Fibroblast of the conjunctiva (primary cell): ENCODE results near the gene ZNF514.
"Not testable (repeated sequence)": the region's sequence is repeated elsewhere in the genome, so short reads cannot be mapped to it uniquely, and the experiment has no call there.

ENCODE experiments used
- DNase-seq: peaks from one replicate; pipeline ENCODE4 v3.0.0-alpha.2; 2010; ENCODE audit warnings: low read depth

ZNF514 gene

GRCh38 chr2:95138702-95139101 is 20.9 kb downstream of the ZNF514 start:
- no peak for DNase-seq

GRCh38 chr2:95122197-95122551 is 37.5 kb downstream of the ZNF514 start:
- DNase-seq = no peak

- DNase-seq = peak; percentile 14
Observed at GRCh38 chr2:95121407-95122196, 38.0 kb downstream of the ZNF514 start, which contains the start of gene MRPS5. TSS of gene MRPS5 (minus strand) at chr2:95121808. CDS start at chr2:95121791, 17 bp downstream.

GRCh38 chr2:95121093-95121406 is 38.6 kb downstream of the ZNF514 start:
- no peak for DNase-seq

- DNase-seq = peak; percentile 49
Observed at GRCh38 chr2:95115418-95115817, 44.2 kb downstream of the ZNF514 start.

GRCh38 chr2:95113464-95113863 is 46.2 kb downstream of the ZNF514 start:
- DNase-seq = no peak

GRCh38 chr2:95110395-95110794 is 49.3 kb downstream of the ZNF514 start:
- DNase-seq = no peak

- DNase-seq = no peak
Observed at GRCh38 chr2:95109260-95109659, 50.4 kb downstream of the ZNF514 start.

- no peak for DNase-seq
Observed at GRCh38 chr2:95106081-95106480, 53.6 kb downstream of the ZNF514 start.

GRCh38 chr2:95104606-95105005 is 55.0 kb downstream of the ZNF514 start:
- DNase-seq = no peak

GRCh38 chr2:95099910-95100309 is 59.7 kb downstream of the ZNF514 start:
- DNase-seq = no peak

GRCh38 chr2:95098273-95098672 is 61.4 kb downstream of the ZNF514 start:
- DNase-seq = not testable (repeated sequence)
